ENCODE results near the gene GATA3. TPM values are rescaled to one million over a fixed set of nuclear protein-coding genes. Genes with fewer than 3 reads are reported as not detected.

The GATA3 gene
- polyA plus RNA-seq, 1 donor from 2014 or later: not detected

GRCh38 chr10:8116926-8117493 lies 62.5 kb downstream of the GATA3 start:
- Histone ChIP-seq H3K36me3 (ENCODE audit: insufficient read depth, low read length) (no peaks in the 10 kb centered on the region), H3K4me2 (ENCODE audit: low read length) (no peak overlapping the region), H3K27me3 (ENCODE audit: insufficient read depth, low read depth, low read length) (no peaks in the 10 kb centered on the region), H2AFZ (ENCODE audit: low read depth, low read length) (no peak overlapping the region), H3K27ac (ENCODE audit: low read length) (no peak overlapping the region), H3K9me3 (ENCODE audit: low read length) (no peaks in the 10 kb centered on the region), H3F3A (ENCODE audit: insufficient read depth, low read length, poor library complexity, severe bottlenecking) (no peaks in the 10 kb centered on the region), H3K79me2 (replicated peaks; ENCODE audit: insufficient read depth, low read length) (no peaks in the 10 kb centered on the region), H3K4me3 (ENCODE audit: low read length) (no peak overlapping the region), H3K9ac (ENCODE audit: low read length) (no peak overlapping the region), H4K20me1 (ENCODE audit: insufficient read depth) (no peaks in the 10 kb centered on the region), H3K9me2 (ENCODE audit: insufficient read depth, low read length) (no peaks in the 10 kb centered on the region)
- TF ChIP-seq EZH2 (IDR thresholded peaks at IDR 0.05; ENCODE audit: borderline replicate concordance, insufficient read depth, low read length, poor library complexity, severe bottlenecking): no peak
- no peak for TF ChIP-seq MXI1 (conservative IDR thresholded peaks at IDR 0.05; ENCODE audit: poor library complexity, severe bottlenecking)
- TF ChIP-seq RAD21 (conservative IDR thresholded peaks at IDR 0.05): no peak
- no peak for TF ChIP-seq SMC3 (conservative IDR thresholded peaks at IDR 0.05; ENCODE audit: poor library complexity)
- no peak for TF ChIP-seq POLR2AphosphoS5 (IDR thresholded peaks at IDR 0.05)

GRCh38 chr10:8121201-8121890 lies 66.9 kb downstream of the GATA3 start:
- no peaks in the 10 kb centered on the region for H3K9me3 ChIP-seq (ENCODE audit: low read length)
- no peaks in the 10 kb centered on the region for H3K9me2 ChIP-seq (ENCODE audit: insufficient read depth, low read length)
- no peak overlapping the region for H2AFZ ChIP-seq (ENCODE audit: low read depth, low read length)
- no peaks in the 10 kb centered on the region for H3K27me3 ChIP-seq (ENCODE audit: insufficient read depth, low read depth, low read length)
- no peaks in the 10 kb centered on the region for H4K20me1 ChIP-seq (ENCODE audit: insufficient read depth)
- no peak overlapping the region for H3K9ac ChIP-seq (ENCODE audit: low read length)
- TF ChIP-seq SMC3 (conservative IDR thresholded peaks at IDR 0.05; ENCODE audit: poor library complexity) (no peak), REST (IDR thresholded peaks at IDR 0.05; ENCODE audit: borderline replicate concordance) (no peak), RAD21 (conservative IDR thresholded peaks at IDR 0.05) (no peak), EZH2 (IDR thresholded peaks at IDR 0.05; ENCODE audit: borderline replicate concordance, insufficient read depth, low read length, poor library complexity, severe bottlenecking) (no peak), TAF1 (IDR thresholded peaks at IDR 0.05; ENCODE audit: low read depth) (no peak), POLR2AphosphoS5 (IDR thresholded peaks at IDR 0.05) (no peak), EP300 (conservative IDR thresholded peaks at IDR 0.05; ENCODE audit: poor library complexity, severe bottlenecking) (no peak), CTCF (IDR thresholded peaks at IDR 0.05; ENCODE audit: poor library complexity, severe bottlenecking) (no peak), MXI1 (conservative IDR thresholded peaks at IDR 0.05; ENCODE audit: poor library complexity, severe bottlenecking) (no peak)
- no peak overlapping the region for H3K4me2 ChIP-seq (ENCODE audit: low read length)
- no peak overlapping the region for H3K4me3 ChIP-seq (ENCODE audit: low read length)
- H3K27ac ChIP-seq (ENCODE audit: low read length): no peak overlapping the region
- H3F3A ChIP-seq (ENCODE audit: insufficient read depth, low read length, poor library complexity, severe bottlenecking): no peaks in the 10 kb centered on the region
- H3K79me2 ChIP-seq (replicated peaks; ENCODE audit: insufficient read depth, low read length): no peaks in the 10 kb centered on the region
- no peaks in the 10 kb centered on the region for H3K36me3 ChIP-seq (ENCODE audit: insufficient read depth, low read length)

Data from neural cell (in vitro differentiated cells).